GM18502 (cell line): Measurements from ENCODE around the gene PDZD7.
A peak's percentile ranks its signal among the peaks of the same experiment; 100 is the strongest.

Experiments used
- ATAC-seq: cut with Tn5 transposase; IDR thresholded peaks from one replicate; pipeline ENCODE4 v1.9.1; 2021; ENCODE audit warnings: mild to moderate bottlenecking; ENCODE audit not compliant: unreplicated experiment, poor library complexity

The PDZD7 gene

GRCh38 chr10:101062232-101063049, 31.5 kb upstream of the PDZD7 start:
- no peak for ATAC-seq

- ATAC-seq, result no peak
Observed at GRCh38 chr10:101061624-101062231, 30.8 kb upstream of the PDZD7 start, which contains the start of gene KAZALD1. Gene KAZALD1 (plus strand): TSS chr10:101061989. CDS start chr10:101062593, 604 bp downstream.

- peak; percentile 63 for ATAC-seq
Observed at GRCh38 chr10:101060951-101061623, 30.2 kb upstream of the PDZD7 start.

GRCh38 chr10:101060036-101060950, 29.4 kb upstream of the PDZD7 start:
- peak; percentile 58 for ATAC-seq

- ATAC-seq, result no peak
Observed at GRCh38 chr10:101056365-101057151, 25.6 kb upstream of the PDZD7 start.

- no peak for ATAC-seq
Observed at GRCh38 chr10:101055411-101055810, 24.5 kb upstream of the PDZD7 start.

GRCh38 chr10:101054876-101055275, 23.9 kb upstream of the PDZD7 start:
- no peak for ATAC-seq

GRCh38 chr10:101054351-101054750, 23.4 kb upstream of the PDZD7 start:
- ATAC-seq, result no peak

- no peak for ATAC-seq
Observed at GRCh38 chr10:101053516-101053915, 22.6 kb upstream of the PDZD7 start.

GRCh38 chr10:101052285-101052684, 21.4 kb upstream of the PDZD7 start:
- no peak for ATAC-seq

- peak; percentile 58 for ATAC-seq
Observed at GRCh38 chr10:101050208-101051069, 19.5 kb upstream of the PDZD7 start.

GRCh38 chr10:101047961-101048892, 17.3 kb upstream of the PDZD7 start:
- no peak for ATAC-seq

GRCh38 chr10:101047268-101047667, 16.3 kb upstream of the PDZD7 start:
- ATAC-seq, result no peak

GRCh38 chr10:101046332-101047238, 15.7 kb upstream of the PDZD7 start:
- no peak for ATAC-seq

GRCh38 chr10:101044117-101044516, 13.2 kb upstream of the PDZD7 start:
- ATAC-seq, result no peak

- no peak for ATAC-seq
Observed at GRCh38 chr10:101043363-101043707, 12.4 kb upstream of the PDZD7 start.
